ENCODE results near the gene TTC34.
A peak's percentile ranks its signal among the peaks of the same experiment; 100 is the strongest.
"Not testable (repeated sequence)": the region's sequence is repeated elsewhere in the genome, so short reads cannot be mapped to it uniquely, and the experiment has no call there.

Gene TTC34

GRCh38 chr1:2629627-2630497 is 171.6 kb downstream of the TTC34 start:
- no peak for DNase-seq (ENCODE audit: low read depth in 2 of 2)

GRCh38 chr1:2628933-2629626 is 172.4 kb downstream of the TTC34 start:
- no peak for DNase-seq (ENCODE audit: low read depth in 2 of 2)

GRCh38 chr1:2628191-2628932 is 173.1 kb downstream of the TTC34 start:
- no peak for DNase-seq (ENCODE audit: low read depth in 2 of 2)

GRCh38 chr1:2627746-2628145 is 173.7 kb downstream of the TTC34 start:
- no peak for DNase-seq (ENCODE audit: low read depth in 2 of 2)

- not testable (repeated sequence) for DNase-seq (ENCODE audit: low read depth in 2 of 2)
These were observed 175.7 kb downstream of the TTC34 start for GRCh38 chr1:2625748-2626147.

GRCh38 chr1:2625311-2625710 is 176.2 kb downstream of the TTC34 start:
- no peak for DNase-seq (ENCODE audit: low read depth in 2 of 2)

GRCh38 chr1:2624735-2625300 is 176.7 kb downstream of the TTC34 start:
- no peak for DNase-seq (ENCODE audit: low read depth in 2 of 2)

- no peak for DNase-seq (ENCODE audit: low read depth in 2 of 2)
These were observed 177.7 kb downstream of the TTC34 start for GRCh38 chr1:2623571-2624337.

- no peak for DNase-seq (ENCODE audit: low read depth in 2 of 2)
These were observed 183.5 kb downstream of the TTC34 start for GRCh38 chr1:2617971-2618470.

GRCh38 chr1:2614145-2614544 is 187.3 kb downstream of the TTC34 start:
- no peak for DNase-seq (ENCODE audit: low read depth in 2 of 2)

GRCh38 chr1:2612591-2613365 is 188.7 kb downstream of the TTC34 start:
- no peak for DNase-seq (ENCODE audit: low read depth in 2 of 2)

- DNase-seq (ENCODE audit: low read depth in 2 of 2) = no peak
These were observed 189.7 kb downstream of the TTC34 start for GRCh38 chr1:2611621-2612437.

GRCh38 chr1:2611031-2611501 is 190.4 kb downstream of the TTC34 start:
- peak in 1 of 2 donors; percentile 51 for DNase-seq (ENCODE audit: low read depth in 2 of 2)

GRCh38 chr1:2610036-2610959 is 191.2 kb downstream of the TTC34 start:
- no peak for DNase-seq (ENCODE audit: low read depth in 2 of 2)

GRCh38 chr1:2609319-2610035 is 192.0 kb downstream of the TTC34 start:
- DNase-seq (ENCODE audit: low read depth in 2 of 2) = no peak

- no peak for DNase-seq (ENCODE audit: low read depth in 2 of 2)
These were observed 193.8 kb downstream of the TTC34 start for GRCh38 chr1:2607641-2608091.

GRCh38 chr1:2606881-2607621 is 194.4 kb downstream of the TTC34 start:
- DNase-seq (ENCODE audit: low read depth in 2 of 2) = no peak

Data from stimulated activated CD4-positive, alpha-beta T cell treated with anti-CD3 and anti-CD28 coated beads, Interleukin-4, amount 100 ng/mL, for 48 hours (primary cell).